Measurements from ENCODE around the gene RNF43. TPM values are rescaled to one million over a fixed set of nuclear protein-coding genes. Genes with fewer than 3 reads are reported as not detected.

RNF43 gene
- total and polyA plus RNA-seq, 2 of the 13 experiments (the other 11 are each of a cell fraction or from before 2014, with no cell fraction given), result 31.0 to 53.4 TPM

GRCh38 chr17:58369214-58370031 lies 47.9 kb downstream of the RNF43 start (continued):
- TF ChIP-seq ZNF609 (CRISPR knock-in tag; IDR thresholded peaks at IDR 0.05; ENCODE audit: borderline replicate concordance) (peak; percentile 82; the same call in 1 of the 2 replicates), SUZ12 (IDR thresholded peaks at IDR 0.05; ENCODE audit: low read depth, low read length) (no peak), KMT2B (CRISPR knock-in tag; IDR thresholded peaks at IDR 0.05) (peak; percentile 37; the same call in 1 of the 2 replicates), SYNCRIP (IDR thresholded peaks at IDR 0.05; ENCODE audit: insufficient read depth, low read depth, low read length) (no peak), SNAPC2 (CRISPR knock-in tag; IDR thresholded peaks at IDR 0.05) (no peak), DRAP1 (CRISPR knock-in tag; IDR thresholded peaks at IDR 0.05) (peak; percentile 57; the same call in 1 of the 2 replicates), PAX8 (CRISPR knock-in tag; IDR thresholded peaks at IDR 0.05; ENCODE audit: borderline replicate concordance) (no peak), SAFB2 (CRISPR knock-in tag; IDR thresholded peaks at IDR 0.05; ENCODE audit: borderline replicate concordance, low read depth) (no peak; the same call in 1 of the 2 replicates), DMAP1 (CRISPR knock-in tag; IDR thresholded peaks at IDR 0.05) (peak; percentile 68), HMG20B (CRISPR knock-in tag; conservative IDR thresholded peaks at IDR 0.05) (no peak), TARDBP (CRISPR knock-in tag; IDR thresholded peaks at IDR 0.05) (peak; percentile 81), NFKBIZ (CRISPR knock-in tag; IDR thresholded peaks at IDR 0.05) (0 out of 2 replicates have a peak, but pooled peaks have one; percentile 59), ZNF7 (CRISPR knock-in tag; IDR thresholded peaks at IDR 0.05) (no peak), ZNF784 (CRISPR knock-in tag; IDR thresholded peaks at IDR 0.05; ENCODE audit: borderline replicate concordance) (no peak), IKZF1 (IDR thresholded peaks at IDR 0.05) (no peak), MLX (CRISPR knock-in tag; IDR thresholded peaks at IDR 0.05) (0 out of 2 replicates have a peak, but pooled peaks have one; percentile 20), MATR3 (CRISPR knock-in tag; IDR thresholded peaks at IDR 0.05) (no peak), NFATC3 (CRISPR knock-in tag; IDR thresholded peaks at IDR 0.05) (no peak), ASH2L (IDR thresholded peaks at IDR 0.05; ENCODE audit: insufficient read length, low read depth, low read length) (peak; percentile 78), BATF2 (CRISPR knock-in tag; IDR thresholded peaks at IDR 0.05) (no peak), ZC3H13 (CRISPR knock-in tag; IDR thresholded peaks at IDR 0.05) (no peak), KLF12 (CRISPR knock-in tag; IDR thresholded peaks at IDR 0.05; ENCODE audit: borderline replicate concordance) (no peak)
